Measurements from ENCODE around the gene TTC13.
"Not testable (repeated sequence)": the region's sequence is repeated elsewhere in the genome, so short reads cannot be mapped to it uniquely, and the experiment has no call there.

TTC13 gene

GRCh38 chr1:230987448-230987847, 8.8 kb upstream of the TTC13 start:
- DNase-seq (ENCODE audit: low read depth, low spot score): no peak

GRCh38 chr1:230986976-230987375, 8.3 kb upstream of the TTC13 start:
- no peak for DNase-seq (ENCODE audit: low read depth, low spot score)

- DNase-seq (ENCODE audit: low read depth, low spot score): no peak
Measured at GRCh38 chr1:230985711-230986110, 7.0 kb upstream of the TTC13 start.

- DNase-seq (ENCODE audit: low read depth, low spot score): not testable (repeated sequence)
Measured at GRCh38 chr1:230984622-230985515, 6.2 kb upstream of the TTC13 start.

GRCh38 chr1:230983811-230984210, 5.2 kb upstream of the TTC13 start:
- no peak for DNase-seq (ENCODE audit: low read depth, low spot score)

GRCh38 chr1:230982696-230983095, 4.0 kb upstream of the TTC13 start:
- no peak for DNase-seq (ENCODE audit: low read depth, low spot score)

DNA sequence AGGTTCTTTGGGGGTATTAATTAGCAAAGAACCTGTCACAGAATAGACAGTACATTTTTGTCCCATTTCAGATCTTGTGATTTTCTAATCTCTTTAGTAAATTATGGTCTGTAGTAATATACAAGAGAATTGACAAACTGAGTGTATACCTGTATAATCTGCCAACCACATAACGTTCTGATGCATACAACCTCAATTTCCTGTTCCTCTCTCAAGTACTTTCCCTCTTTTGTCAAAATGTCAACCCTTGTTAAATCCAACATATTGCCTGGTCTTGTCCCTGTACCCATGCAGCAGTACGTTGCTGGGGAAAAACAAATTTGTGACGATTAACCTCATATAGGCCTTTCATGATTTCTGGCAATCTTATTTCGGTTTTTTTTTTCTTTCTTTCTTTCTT, 1.3 kb upstream of the TTC13 start:
- DNase-seq (ENCODE audit: low read depth, low spot score): no peak

DNA sequence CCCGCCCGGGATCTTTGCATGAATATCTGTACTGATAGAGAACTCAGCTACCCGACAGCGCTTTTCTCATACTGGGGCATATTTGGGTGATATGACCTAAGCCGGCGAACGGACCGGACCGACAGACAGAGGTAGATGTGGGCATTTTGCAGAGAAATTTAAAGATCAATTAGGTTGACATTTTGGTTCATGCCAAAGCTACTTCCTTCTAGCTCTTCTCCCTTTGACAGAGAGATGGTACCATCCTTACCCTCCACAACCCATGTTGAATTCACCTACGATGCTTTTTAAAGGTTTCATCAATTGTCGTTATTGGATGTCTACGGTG, 692 bp upstream of the TTC13 start:
- no peak for DNase-seq (ENCODE audit: low read depth, low spot score)

GRCh38 chr1:230977761-230978490, 735 bp downstream of the TTC13 start:
- no peak for DNase-seq (ENCODE audit: low read depth, low spot score)

DNA sequence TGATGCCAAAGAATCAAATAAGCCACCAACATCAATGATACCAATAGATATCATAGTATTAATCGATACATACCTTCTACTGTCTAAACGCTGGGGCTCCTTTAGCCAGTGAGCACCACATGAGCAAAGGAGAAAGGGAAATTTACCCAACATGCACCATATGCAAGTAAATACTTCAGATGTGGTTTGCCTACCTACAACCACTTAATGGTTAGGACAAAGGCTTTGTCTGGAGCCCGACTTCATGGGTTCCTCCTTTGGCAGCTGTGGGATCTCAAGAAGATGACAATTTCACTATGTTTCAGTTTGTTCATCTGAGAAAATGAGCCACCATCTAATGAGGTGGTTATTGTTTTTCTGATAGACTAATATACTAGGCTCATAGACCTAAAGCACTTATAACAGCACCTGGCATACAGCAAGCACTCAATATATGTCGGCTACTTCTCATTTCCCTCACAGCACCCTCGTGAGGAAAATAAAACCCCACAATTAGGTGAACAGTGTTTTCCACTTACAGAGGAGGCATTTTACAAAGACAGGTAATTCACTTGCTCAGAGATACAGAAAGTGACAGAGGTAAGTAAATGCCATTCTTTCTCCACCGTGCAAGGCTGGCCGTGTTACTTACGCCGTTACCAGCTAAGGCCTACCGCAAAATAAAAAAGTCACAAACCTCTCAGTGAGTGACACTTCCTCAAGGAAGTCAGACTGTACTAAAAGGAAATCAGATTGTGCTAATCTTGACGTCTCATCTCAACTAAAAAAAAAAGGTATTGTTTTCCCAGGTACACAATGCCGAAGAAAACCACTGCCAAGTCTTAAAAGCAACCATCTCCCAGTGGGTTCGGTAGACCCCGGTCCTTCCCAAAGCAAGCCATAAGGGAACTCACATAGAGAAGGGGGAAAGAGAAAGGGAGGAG, 1.6 kb downstream of the TTC13 start:
- DNase-seq (ENCODE audit: low read depth, low spot score): no peak

GRCh38 chr1:230976360-230976759, 2.3 kb downstream of the TTC13 start:
- DNase-seq (ENCODE audit: low read depth, low spot score): no peak

- DNase-seq (ENCODE audit: low read depth, low spot score): no peak
Measured at GRCh38 chr1:230975636-230976035, 3.0 kb downstream of the TTC13 start.

GRCh38 chr1:230972855-230973271, 5.8 kb downstream of the TTC13 start:
- DNase-seq (ENCODE audit: low read depth, low spot score): no peak

DNA sequence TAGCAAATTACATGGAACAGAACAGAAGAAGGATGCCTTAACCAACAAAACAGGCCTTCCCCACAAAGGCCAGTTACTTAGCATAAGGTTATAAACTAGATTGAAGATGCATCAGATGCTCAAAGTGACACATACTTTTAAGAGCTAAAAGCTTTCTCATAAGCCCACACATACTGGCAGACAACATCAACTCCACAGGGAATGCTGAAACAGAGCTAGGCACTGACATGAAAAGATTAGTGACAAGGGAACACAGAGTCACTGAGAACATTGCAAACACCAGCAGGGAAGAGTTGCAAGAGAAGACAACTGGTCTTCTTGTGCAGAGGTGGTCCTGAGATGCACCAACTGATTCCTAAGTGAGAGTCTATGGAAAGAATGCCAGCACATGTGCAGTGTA, 6.9 kb downstream of the TTC13 start:
- DNase-seq (ENCODE audit: low read depth, low spot score): no peak

DNA sequence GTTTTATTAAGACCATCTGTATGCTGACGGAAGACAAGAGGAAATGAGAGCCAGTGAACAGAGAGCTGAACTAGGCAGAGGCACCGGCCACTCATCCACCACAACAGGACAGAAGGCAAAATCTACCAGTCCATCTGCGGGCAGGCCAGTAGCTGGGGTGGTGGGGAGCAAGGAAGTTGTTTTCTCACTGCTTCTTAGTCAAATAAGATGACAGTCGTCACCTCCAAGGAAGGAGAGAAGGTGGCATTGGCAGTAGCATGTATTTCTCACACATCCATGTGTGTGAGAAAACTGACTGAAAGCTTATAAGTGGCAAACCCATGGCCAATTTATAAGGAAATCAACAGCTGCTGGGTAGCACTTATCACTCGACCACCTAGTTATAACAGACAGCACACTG, 8.2 kb downstream of the TTC13 start:
- no peak for DNase-seq (ENCODE audit: low read depth, low spot score)

DNA sequence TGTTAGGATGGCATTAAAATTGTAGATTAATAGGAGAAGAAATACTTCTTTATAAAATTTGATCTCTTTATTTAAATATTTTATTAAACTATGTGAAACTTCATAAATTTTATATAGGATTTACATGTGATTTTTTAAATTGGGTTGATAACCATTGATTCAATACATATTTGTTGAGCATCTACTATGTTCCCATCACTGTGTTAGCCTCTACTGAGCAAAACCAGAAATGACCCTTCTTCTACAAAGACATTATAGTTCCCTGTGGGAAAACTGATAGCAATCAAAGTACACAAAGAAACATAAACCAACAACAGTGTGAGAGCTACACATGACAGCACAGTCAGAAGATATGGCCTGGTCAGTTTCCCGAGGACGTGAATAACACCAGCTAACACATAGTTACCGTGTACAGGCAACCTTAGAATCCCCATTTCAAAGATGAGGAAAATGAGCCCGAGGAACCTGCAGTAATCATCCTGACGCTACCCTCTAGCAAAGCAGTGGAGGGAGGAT, 12.2 kb downstream of the TTC13 start:
- no peak for DNase-seq (ENCODE audit: low read depth, low spot score)

DNA sequence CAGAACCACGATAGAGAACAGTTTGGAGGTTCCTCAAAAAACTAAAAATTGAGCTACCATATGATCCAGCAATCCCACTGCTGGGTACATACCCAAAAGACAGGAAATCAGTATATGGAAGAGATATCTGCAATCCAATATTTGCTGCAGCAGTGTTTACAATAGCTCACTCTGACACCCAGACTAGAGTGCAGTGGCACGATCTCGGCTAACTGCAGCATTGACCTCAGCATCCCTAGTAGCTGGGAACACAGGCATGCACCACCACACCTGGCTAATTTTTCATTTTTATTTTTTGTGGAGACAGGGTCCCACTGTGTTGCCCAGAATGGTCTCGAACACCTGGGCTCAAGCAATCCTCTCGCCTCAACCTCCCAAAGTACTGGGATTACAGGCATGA, 13.1 kb downstream of the TTC13 start:
- no peak for DNase-seq (ENCODE audit: low read depth, low spot score)

- no peak for DNase-seq (ENCODE audit: low read depth, low spot score)
Measured at GRCh38 chr1:230964896-230965295, 13.8 kb downstream of the TTC13 start.

DNA sequence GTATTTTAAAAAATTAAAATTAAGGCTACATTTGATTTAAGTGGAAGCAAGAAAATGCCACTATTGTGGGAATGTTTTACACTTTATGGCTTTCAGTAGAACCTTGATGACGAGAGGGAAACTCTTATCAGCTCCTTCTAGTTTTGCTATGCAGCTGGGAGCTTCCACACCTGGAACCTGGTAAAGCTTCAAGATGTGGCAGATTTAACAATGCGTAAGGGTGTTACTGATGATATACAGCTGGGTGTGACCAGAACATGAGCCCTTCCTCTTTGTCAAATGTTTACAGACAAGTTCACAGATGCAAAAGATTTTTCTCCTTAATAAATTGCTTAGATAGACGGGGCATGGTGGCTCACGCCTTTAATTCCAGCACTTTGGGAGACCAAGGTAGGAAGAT, 20.3 kb downstream of the TTC13 start:
- no peak for DNase-seq (ENCODE audit: low read depth, low spot score)

- DNase-seq (ENCODE audit: low read depth, low spot score): no peak
Measured at GRCh38 chr1:230957580-230957989, 21.1 kb downstream of the TTC13 start.

GRCh38 chr1:230950404-230950803, 28.3 kb downstream of the TTC13 start:
- no peak for DNase-seq (ENCODE audit: low read depth, low spot score)

DNA sequence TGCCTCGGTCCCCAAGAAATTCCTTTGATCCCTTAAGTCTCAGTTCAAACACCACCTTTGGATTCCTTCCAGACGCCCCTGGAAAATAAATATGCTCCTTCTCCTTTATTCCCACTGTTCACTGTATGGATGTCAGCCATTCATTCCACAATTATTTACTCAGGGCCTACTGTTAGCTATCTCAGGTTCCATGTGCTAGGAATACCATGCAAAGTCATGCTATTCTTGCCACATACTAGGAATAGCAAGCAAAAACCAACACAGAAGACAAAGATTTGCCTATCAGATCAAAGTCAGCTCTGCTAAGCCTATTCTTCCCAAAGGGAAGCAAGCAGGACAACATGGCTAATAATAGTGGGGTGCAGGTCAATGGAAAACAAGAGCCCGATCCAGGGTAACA, 29.8 kb downstream of the TTC13 start:
- DNase-seq (ENCODE audit: low read depth, low spot score): no peak

All from smooth muscle cell of the brain vasculature (primary cell).